Stimulated activated CD8-positive, alpha-beta memory T cell treated with anti-CD3 and anti-CD28 coated beads, Interleukin-15, amount 100 ng/mL, for 24 hours (primary cell): ENCODE measurements around the gene MYLIP.

Experiments
- DNase-seq: peaks from one replicate; pipeline ENCODE4 v3.0.0-alpha.2; 2020; ENCODE audit warnings: low read depth

The MYLIP gene

DNA sequence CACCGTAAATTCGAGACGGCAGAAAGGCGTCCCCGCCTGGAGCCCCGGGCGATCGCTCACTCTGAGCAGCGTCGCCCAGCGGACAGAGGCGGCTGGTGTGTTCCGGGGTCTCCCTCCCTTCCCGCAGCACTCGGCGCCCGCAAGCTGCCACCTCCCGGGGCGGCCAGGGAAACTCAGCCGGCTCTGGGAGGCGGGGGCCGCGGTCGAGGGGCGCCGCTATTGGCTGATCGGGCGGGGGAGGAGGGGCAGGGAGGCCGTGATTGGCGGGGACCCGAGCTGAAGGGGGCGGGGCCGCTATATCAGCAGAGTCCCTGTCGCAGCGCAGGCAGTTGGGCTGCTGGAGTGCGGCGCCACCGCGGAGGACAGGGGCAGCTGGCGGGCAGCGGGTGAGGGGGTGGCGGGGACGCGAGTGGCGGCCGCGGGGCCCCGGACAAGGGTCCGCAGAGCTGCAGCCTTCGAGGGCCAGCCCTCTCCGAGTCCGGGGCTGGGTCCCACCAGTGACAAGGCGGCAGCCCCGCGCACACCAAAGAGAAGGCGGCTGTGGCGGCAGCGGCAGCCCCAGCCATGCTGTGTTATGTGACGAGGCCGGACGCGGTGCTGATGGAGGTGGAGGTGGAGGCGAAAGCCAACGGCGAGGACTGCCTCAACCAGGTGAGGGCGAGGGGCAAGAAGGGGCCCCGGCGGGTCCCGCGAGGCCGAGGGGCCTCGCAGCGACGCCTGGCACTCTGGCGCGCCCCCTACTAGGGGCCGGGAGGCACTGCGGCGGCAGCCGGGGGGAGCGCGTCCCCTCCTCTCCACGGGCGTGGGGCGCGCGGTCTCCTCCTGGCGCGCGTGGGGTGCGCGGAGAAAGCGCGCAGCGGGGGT is at the start of gene MYLIP:
Gene MYLIP (plus strand): TSS at position 328 of the 864 bp plus-strand sequence. CDS start 237 bp downstream, at position 565.
- DNase-seq, result peak; percentile 93

DNA sequence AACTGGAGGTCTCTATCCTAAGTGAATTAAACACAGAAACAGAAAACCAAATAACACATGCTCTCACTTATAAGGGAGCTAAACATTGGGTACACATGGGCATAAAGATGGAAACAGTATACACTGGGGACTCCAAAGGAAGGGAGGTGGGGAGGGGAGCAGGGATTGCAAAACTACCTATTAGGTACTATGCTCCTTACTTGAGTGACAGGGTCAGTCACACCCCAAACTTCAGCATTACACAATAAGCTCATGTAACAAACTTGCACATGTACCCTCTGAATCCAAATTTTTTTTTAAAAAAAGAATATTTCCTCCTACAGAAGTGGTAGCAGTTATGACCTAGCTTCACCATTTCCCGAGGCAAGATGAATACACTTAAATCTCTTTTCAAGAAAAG is 49.5 kb upstream of the MYLIP start:
- no peak for DNase-seq

DNA sequence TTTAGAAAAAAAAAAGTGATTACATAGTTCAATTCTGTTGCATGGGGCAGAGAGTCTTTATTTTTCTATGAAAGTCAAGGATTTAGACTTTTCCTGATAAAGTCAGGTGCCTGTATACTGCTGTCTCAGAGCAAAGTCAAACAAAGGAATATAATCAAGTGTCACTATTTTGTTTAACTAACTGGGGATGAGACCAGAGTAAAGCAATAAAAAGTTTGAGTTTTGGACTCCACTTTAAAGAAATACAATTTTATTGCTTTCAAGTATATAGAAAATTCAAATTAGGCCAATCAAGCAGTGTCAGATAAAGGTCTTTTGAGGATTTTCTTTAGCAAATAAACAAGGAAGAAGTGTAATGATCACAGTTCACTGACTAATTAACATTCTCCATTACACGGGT is 48.7 kb upstream of the MYLIP start:
- no peak for DNase-seq

DNA sequence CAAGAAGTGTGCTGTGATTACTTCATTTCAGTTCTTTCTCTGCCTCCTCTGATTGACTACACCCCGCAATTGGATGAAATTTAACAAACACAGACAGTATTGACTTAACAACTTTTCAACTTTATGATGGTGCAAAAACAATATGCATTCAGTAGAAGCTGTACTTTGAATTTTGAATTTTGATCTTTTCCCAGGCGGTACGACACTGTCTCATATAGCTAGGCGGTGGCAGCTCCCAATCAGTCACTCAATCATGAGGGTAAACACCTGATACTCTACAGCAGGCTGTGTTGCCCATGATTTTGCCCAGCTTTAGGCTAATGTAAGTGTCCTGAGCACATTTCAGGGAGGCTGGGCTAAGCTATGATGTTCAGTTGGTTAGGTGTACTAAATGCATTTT is 47.6 kb upstream of the MYLIP start:
- DNase-seq, result no peak

DNA sequence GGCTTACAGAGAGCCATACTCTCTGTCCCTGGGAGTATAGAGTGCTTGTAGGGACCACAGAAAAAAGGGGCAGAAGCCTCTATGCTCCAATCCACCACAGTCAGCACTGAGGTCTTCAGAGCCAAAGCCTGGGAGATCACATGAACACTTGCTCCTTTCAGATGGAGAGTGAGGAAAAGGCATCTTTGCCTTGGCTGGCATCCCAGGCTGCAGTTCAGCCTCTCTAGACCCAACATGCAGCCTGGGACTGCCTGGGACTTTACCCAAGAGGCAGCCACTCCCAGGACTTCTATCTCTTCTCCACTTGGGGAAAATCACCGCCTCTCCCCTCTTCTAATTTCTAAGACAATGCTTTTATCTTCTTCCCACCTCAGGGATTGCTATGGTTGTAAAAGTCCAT is 46.5 kb upstream of the MYLIP start:
- DNase-seq, result no peak

DNA sequence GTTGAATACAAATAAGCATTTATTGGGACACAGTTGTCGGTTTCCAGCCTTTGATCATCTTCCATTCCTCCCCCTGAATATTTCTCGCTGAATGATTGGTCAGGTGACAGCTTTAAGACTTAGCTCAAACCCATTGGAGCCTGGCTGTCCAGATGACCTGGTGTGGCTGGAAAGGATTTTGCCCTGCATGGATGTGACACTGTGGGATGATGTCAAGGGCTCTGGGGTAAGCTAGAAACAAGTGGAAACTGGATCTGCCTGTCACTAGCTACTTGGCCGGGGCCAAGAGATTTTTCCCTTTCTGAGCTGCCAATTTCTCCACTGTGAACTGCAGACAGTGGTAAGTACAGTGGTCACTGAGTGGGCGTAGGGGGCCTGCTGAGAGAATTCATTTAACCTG is 41.9 kb upstream of the MYLIP start:
- DNase-seq, result no peak

DNA sequence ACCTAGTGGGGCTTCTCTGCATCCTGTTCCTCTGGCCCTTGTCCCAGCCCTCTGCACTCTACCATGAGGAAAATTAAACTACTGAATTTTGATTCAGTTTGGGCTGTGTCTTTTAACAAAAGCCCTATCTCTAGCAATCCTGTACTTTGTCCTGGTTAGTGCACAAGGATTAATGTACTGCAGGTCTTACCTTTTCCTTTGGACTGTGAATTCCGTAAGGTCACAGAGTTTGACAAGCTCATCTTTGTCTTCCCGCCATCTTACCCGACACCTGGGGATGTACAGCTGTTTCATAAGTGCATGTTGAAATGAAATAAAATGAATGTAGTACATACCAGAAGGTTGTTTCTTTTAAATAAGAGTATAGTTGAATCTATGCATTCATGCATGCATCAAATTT is 41.5 kb upstream of the MYLIP start:
- DNase-seq, result no peak

DNA sequence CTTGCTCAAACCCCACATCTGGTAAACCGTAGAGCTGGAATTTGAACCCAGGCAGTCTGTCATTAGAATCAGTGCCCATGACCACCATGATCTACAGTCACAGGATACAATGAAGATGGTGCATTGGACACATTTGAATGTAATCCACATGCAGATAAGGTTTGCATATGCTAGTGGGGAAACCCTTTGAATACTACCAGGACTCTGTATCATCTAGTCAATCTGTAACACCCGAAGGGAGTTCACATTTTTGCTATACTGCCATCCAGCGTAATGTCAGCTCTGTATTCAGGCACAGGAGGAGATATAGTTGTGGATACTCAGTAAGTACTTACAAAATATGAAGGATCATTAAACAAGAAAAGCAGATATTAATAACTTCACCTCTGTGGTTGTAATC is 40.5 kb upstream of the MYLIP start:
- no peak for DNase-seq

DNA sequence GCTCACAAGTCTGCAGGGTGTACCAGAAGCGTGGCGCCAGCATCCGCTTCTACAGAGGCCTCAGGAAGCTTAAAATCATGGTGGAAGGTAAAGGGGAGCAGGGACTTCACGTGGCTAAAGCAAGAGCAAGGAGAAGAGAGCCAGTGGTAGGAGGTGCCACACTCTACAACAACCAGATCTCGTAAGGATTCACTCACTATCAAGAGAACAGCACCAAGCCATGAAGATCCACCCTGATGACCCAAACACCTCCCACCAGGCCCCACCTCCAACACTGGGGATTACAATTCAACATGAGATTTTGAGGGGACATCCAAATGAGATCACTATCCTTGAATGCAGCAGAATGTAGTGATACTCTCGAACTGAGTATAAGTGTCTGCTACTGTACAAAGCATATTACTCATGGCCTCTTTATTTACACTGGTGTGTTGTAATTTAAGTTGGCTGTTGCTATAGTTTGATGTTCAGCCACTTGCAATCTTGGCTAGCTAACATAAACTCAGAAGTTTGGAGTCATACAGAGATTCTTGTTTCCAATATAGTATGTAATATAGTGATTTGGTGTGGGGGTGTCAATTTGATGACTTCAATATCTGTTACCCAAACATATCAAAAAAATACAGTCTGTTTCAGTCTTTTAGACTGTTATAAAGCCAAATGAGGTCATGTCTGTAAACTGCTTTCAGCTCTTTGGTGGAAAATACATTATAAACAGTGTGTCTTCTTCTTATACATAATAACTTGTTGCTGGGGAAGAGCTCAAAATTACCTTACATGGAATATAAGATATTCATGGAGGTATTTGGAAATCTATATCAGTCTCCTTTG is 39.4 kb upstream of the MYLIP start:
- no peak for DNase-seq

DNA sequence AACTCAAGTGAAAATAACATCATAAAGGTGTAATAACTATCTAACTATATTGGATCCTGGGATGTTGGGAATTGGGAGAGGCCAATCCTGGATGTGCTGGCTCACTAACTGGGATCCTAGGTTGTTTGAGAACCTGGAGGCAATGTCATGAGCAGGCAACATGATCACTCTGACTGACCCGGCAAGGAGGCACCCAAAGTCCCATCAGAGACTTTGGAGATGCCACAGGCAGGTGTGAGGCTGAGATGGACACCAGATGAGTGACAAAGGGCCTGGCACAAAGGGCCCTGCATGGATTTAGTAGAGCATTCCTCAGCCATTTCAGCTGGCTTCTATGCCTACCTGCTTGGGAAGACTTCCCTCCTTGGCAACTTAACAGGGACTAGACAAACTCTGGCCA is 38.4 kb upstream of the MYLIP start:
- DNase-seq, result no peak

DNA sequence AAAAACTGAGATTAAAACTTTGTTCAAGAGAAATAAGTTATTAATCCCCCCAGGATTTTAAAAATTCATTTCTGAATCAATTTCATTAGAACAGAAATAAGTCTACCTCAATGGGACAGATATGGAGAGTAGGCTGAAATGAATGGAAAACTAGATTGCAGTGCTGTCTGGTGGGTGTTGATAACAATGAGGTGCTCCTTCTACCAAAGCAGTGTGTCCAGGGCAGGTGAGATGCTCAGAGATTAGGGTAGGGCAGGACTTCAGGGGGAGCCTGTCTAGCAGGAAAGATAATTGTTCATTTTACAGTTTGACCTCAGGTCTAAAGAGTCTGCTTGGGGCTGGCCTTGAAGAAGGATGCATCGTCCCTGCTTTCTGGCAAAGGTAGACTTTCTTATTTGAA is 38.0 kb upstream of the MYLIP start:
- no peak for DNase-seq

DNA sequence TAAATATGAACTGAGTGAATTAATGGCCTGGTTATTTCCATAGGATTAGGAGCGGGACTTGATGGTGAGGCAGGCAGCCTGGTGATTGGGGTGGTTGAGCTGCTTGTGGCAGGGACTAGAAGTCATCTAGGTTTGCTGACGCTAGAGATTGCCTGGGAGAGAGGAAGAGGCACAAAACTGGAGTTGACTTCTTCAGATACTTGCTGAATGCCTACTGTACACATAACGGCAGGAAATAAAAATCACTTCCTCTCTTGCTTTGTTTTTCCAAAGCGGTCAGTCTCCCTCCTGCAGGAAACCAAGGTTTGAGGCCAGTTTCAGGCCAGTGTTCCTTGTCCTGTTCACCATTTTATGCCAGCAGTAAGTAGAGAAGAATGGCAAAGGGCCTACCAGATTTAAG is 36.7 kb upstream of the MYLIP start:
- no peak for DNase-seq

DNA sequence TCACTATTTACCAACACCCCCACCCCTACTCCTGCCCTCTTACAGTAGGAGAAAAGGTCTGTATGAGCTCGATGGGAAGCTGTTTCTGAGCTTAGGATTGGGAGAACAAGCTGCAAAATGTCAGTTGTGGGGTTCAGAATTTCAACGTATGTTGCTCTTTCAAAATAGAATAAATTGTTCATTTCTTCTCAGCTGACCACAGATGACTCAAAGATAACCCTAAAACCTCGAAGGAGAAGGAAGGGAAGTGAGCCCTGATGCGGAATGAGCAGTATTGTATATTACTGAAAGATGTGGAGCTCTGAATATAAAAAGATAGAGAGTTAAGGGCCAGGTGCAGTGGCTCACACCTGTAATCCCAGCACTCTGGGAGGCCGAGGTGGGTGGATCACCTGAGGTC is 35.9 kb upstream of the MYLIP start:
- DNase-seq, result no peak

DNA sequence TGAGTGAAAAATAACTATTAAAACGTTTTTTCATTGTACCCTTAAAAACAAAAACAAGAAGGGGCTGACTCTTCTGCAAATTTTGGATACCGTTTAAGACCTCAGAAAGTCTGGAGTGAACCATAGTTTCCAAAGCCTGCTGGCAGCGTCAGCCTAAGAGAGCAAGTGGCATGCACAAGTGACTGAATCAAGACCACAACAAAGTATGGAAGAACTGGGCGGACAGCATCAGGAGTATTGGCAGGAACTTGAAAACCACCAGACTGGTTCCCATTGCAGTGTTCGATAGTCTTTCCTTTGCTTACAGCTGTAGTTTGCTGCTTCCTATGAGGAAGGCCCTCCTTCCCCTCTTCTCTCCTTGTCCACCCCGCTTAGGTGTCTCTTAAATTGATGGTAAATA is 33.7 kb upstream of the MYLIP start:
- DNase-seq, result no peak

DNA sequence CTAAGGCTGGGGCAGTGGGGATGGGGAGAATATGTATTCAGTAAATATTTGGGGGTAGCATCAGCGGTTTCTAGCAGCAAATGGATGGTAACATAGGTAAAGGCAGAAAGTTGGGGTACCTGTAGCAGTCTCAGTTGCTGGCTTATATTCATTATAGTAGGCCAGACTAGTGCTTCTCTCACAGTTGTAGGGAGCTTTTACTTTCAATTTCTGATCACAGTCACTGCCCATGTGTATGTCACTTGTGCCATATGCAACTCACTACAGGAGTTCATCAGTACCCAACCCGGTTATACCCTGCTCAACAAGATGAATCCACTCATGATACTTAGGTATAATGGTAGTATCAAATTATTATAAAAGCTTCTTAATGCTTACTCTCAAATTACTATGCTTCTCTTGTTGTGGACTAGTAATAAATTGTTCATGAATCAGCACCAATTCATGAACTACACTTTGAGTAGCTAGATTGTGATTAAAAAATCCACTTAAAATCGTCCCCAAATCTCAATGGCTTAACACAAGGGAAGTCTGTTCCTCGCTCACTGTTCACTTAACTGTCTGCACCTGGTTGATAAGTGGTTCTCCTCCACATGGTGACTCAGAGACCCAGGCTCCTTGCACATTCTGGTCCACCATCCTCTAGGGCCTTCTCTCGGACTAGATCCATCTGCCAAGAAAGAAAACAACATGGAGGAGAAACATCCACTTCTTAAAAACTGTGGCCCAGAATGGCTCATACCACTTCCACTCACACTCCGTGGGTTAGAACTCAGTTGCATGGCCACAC is 31.3 kb upstream of the MYLIP start:
- no peak for DNase-seq

DNA sequence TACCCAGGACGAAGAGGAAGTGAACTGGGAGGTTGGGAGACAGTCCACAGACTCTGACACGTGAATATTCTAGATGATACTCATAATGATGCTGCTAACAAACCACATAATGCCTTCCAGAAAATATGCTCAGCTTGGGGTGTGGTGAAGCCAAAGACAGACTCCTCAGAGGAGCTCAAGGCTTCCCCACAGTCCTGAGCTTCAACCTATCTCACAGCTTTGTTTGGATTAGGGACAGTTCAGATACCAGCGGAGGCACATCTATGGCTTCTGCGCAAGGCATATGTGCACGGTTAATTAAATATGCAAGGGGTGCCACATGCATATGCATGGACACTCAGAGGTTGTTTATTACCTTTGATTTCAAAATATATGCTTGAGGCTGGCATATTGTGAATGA is 30.7 kb upstream of the MYLIP start:
- no peak for DNase-seq

DNA sequence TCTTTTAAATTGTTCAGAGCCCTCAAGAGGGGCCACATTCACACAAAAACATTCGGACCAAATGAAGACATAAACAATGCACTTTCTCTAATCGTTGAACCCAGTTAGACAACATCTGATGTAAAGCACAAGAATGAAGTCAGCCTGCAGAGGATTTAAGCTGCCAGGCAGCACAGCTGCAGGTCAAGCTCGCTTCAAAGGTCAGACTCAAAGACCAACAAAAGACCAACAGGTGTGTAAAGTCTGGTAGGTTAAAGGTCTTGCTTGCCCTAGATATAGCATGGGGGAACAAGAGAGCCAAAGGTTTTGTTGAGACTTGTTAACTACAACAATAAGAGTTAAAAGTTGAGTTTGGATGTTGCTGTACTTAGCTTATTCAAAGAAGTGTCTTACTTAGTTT is 26.7 kb upstream of the MYLIP start:
- no peak for DNase-seq

DNA sequence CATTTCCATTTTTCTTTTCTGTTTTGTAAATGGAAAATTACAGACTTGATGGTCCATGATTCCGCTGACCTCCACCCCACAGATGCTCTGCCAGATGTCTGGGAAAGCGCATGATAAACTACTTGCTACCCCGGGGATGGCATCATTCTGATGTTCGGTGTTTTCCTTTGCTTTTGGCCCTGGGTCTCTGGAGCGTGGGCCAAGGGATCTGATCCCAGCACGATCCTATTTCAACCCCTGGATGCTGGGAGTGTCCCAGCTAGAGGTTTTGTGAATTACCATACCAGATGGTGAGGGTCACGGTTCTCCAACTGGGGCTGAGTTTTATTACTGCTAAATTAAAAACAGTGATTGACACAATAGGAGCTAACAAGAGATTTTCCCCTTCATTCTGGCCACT is 25.2 kb upstream of the MYLIP start:
- no peak for DNase-seq

DNA sequence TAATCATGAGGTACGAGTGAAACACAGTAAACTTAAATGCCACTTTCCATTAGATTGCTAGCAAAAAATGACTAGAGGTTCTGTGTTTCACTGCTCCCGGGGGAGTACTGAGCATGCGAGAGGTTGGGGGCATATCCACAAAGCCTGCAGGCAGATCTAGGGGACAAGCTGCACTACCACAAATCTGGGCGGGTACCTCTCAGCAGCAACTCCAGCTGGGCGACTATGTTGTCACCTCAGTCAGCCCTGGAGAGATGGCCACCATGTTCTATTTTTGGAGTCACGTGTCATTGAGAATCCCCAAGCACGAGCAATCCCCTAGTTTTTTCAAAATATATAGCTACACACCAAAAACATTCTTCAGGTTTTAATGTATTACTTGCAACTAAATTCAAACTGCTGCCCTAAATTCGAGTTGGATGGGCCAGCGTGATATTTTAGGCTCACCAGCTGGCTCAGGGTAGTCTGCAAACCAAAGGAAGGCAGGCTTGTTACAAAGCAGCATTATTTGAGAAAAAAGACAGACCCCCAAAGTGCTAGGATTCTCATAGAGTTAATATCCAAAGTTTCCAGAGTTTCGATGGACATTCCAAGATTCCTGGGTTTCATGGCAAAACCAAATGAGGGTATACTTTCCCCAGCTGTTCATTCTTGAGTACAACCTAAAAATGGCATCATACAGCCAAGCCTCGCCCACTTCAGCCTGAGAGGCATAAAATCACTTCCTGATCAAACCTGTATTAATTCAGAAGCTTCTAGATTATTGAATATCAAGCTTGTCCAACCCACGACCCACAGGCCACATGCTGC is 24.1 kb upstream of the MYLIP start:
- DNase-seq, result no peak

DNA sequence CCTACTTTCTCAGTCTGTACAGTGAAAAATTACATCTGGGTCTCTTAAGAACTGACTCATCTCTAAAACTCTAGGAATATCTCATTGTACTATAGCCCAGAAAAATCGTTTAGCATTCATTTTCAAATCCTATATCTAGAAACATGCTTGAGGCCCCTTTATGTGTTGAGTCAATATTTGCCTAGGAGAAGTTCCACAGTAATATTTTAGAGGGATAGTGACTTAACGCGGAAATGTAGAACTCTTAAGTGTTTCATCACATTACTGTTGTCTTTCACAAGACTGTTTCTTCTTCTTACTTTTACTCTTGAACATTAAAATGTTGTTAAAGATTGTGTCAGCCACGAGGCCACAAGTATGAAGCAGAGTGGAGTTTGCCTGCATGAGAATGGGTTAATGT is 23.0 kb upstream of the MYLIP start:
- DNase-seq, result no peak

DNA sequence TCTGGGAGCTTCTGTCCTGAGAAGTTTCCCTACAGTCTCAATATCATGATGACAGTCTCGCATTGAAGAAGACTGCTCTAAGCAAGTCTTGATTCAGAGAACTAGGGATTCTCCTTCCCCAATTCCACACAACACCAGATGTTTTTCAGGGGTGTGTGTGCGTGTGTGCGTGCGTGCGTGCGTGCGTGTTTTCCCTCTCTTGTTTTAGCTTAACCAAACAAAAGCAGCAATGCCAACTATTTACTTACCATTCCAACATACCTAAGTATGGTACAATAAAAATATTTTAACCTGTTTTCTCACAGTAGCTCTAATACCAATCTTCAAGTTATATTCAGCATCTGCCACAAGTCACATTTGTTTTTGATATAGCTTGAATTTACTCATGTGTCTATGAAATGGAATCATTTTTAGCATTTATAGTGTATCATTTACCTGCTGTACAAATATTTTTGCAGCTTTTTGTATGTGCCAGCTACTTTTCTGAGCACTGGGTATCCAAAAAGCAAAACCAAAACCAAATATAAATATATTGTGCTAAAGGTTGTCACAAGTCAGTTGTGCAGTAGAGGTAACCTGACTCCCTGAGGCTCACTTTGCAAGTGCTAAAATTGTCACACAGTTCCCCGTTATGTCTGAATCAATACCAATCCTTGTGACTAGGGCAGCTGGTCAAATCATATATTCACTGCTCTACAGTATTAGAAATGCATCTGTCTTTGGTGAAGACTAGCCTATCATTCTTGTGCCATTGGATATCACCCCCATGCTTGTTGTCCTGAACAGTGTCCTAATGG is 21.7 kb upstream of the MYLIP start:
- DNase-seq, result no peak
